GM19467 (cell line): ENCODE results near the gene TMEM164.

Experiments used
- ATAC-seq: cut with Tn5 transposase; IDR thresholded peaks from one replicate; pipeline ENCODE4 v1.9.1; 2021; ENCODE audit warnings: mild to moderate bottlenecking, moderate library complexity; ENCODE audit not compliant: unreplicated experiment

TMEM164 gene

GRCh38 chrX:110188701-110189558 lies 186.0 kb downstream of the TMEM164 start:
- no peak for ATAC-seq

GRCh38 chrX:110192516-110192915 lies 189.6 kb downstream of the TMEM164 start:
- no peak for ATAC-seq

- no peak for ATAC-seq
Measured at GRCh38 chrX:110194977-110195376, 192.1 kb downstream of the TMEM164 start.

GRCh38 chrX:110201799-110202198 lies 198.9 kb downstream of the TMEM164 start:
- no peak for ATAC-seq

GRCh38 chrX:110204986-110205385 lies 202.1 kb downstream of the TMEM164 start:
- no peak for ATAC-seq

GRCh38 chrX:110208092-110208491 lies 205.2 kb downstream of the TMEM164 start:
- no peak for ATAC-seq

- ATAC-seq = no peak
Measured at GRCh38 chrX:110210417-110211139, 207.7 kb downstream of the TMEM164 start.

GRCh38 chrX:110211340-110211739 lies 208.4 kb downstream of the TMEM164 start:
- ATAC-seq = no peak

- ATAC-seq = no peak
Measured at GRCh38 chrX:110212299-110212698, 209.4 kb downstream of the TMEM164 start.

GRCh38 chrX:110213183-110213582 lies 210.3 kb downstream of the TMEM164 start:
- ATAC-seq = no peak

GRCh38 chrX:110214684-110215083 lies 211.8 kb downstream of the TMEM164 start:
- ATAC-seq = no peak

GRCh38 chrX:110215411-110215810 lies 212.5 kb downstream of the TMEM164 start:
- ATAC-seq = no peak

- no peak for ATAC-seq
Measured at GRCh38 chrX:110216027-110216426, 213.1 kb downstream of the TMEM164 start.

- ATAC-seq = no peak
Measured at GRCh38 chrX:110218591-110218990, 215.7 kb downstream of the TMEM164 start.

GRCh38 chrX:110219920-110220319 lies 217.0 kb downstream of the TMEM164 start:
- ATAC-seq = no peak

GRCh38 chrX:110222497-110223257 lies 219.8 kb downstream of the TMEM164 start:
- ATAC-seq = no peak

GRCh38 chrX:110224926-110225617 lies 222.2 kb downstream of the TMEM164 start:
- ATAC-seq = no peak

GRCh38 chrX:110226931-110227330 lies 224.0 kb downstream of the TMEM164 start:
- ATAC-seq = no peak
